ENCODE data around the gene CPXM2. TPM values are rescaled to one million over a fixed set of nuclear protein-coding genes. Genes with fewer than 3 reads are reported as not detected.

Gene CPXM2
- total RNA-seq, 4 donors from 2014 or later: 2.1 to 48.2 (median 17.8) TPM

DNA sequence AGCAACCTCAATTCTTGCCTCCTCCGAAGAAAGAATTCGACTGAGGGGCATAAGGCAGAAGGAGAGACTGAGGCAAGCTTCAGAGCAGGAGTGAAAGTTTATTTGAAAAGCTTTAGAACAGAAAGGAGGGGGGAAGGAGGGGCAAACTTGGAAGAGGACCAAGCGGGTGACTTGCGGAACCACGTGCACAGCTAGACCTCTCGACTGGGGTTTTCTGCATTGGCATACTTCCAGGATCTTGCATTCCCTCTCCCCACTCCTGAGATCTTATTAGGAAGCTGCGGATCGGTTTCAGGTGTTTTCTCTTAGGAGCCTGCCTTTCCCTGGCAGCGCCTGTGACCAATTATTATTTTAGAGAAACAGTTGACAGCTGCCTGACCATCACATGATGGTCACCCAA is 20.3 kb upstream of the CPXM2 start:
- no peak for TF ChIP-seq POLR2A (IDR thresholded peaks at IDR 0.05)
- Histone ChIP-seq H3K36me3 (no peaks in the 10 kb centered on the region), H3K9me3 (no peaks in the 10 kb centered on the region), H3K27me3 (no peaks in the 10 kb centered on the region), H3K4me1 (no peaks in the 10 kb centered on the region), H3K27ac (no peak overlapping the region), H3K4me3 (no peak overlapping the region)
- intact Hi-C loops (cut with DNase I; ENCODE audit: low total_unique reads): no loop called here
- no peak for DNase-seq

DNA sequence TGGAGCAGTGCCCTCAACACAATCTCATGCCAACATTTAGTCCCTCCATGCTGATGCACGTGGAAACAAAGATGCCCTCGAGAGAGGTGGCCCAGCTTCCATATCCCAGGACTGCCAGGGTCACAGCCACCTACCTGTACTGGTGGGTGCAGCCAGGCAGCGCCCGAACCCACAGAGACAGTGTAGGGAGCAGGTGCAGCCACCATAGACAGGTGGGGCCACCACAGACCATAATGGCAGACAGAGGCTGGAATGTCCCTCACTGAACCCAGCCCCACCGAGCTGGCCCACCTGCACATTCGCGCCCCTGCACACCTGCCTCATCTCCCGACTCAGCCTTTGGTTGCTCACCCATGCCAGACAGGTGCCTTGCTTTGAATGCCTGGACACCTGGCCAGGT is 18.3 kb upstream of the CPXM2 start:
- no peaks in the 10 kb centered on the region for H3K4me1 ChIP-seq
- TF ChIP-seq, protein P1, sequence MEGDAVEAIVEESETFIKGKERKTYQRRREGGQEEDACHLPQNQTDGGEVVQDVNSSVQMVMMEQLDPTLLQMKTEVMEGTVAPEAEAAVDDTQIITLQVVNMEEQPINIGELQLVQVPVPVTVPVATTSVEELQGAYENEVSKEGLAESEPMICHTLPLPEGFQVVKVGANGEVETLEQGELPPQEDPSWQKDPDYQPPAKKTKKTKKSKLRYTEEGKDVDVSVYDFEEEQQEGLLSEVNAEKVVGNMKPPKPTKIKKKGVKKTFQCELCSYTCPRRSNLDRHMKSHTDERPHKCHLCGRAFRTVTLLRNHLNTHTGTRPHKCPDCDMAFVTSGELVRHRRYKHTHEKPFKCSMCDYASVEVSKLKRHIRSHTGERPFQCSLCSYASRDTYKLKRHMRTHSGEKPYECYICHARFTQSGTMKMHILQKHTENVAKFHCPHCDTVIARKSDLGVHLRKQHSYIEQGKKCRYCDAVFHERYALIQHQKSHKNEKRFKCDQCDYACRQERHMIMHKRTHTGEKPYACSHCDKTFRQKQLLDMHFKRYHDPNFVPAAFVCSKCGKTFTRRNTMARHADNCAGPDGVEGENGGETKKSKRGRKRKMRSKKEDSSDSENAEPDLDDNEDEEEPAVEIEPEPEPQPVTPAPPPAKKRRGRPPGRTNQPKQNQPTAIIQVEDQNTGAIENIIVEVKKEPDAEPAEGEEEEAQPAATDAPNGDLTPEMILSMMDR (IDR thresholded peaks at IDR 0.05): no peak
- TF ChIP-seq POLR2A (IDR thresholded peaks at IDR 0.05): no peak
- intact Hi-C loops (cut with DNase I; ENCODE audit: low total_unique reads): no loop called here

DNA sequence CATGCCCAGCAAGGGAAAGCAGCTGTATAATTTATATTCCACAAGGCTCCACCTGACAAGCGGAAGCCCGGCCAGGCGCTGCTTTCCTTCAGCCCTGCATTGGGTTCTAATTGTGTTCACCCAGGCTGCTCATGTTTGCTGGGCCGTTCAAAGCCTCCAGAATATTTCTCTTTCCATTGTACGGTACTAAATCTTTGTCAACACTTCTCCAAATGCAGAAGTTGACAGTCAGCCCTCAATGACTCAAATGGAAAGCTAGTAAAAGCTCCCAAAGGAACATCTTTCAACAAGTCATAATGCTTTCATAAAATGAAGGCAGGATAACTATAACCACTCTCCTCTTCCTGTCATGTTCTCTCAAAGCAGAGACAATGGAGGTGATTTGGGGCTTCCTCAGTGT is 17.8 kb upstream of the CPXM2 start:
- H3K4me3 ChIP-seq: no peak overlapping the region
- H3K9me3 ChIP-seq: no peaks in the 10 kb centered on the region
- H3K4me1 ChIP-seq: no peaks in the 10 kb centered on the region
- DNase-seq: no peak
- H3K27ac ChIP-seq: no peak overlapping the region
- no peaks in the 10 kb centered on the region for H3K27me3 ChIP-seq
- no peaks in the 10 kb centered on the region for H3K36me3 ChIP-seq
- TF ChIP-seq, protein P1 (IDR thresholded peaks at IDR 0.05): no peak
- TF ChIP-seq POLR2A (IDR thresholded peaks at IDR 0.05): no peak
- intact Hi-C loops (cut with DNase I; ENCODE audit: low total_unique reads): no loop called here

More for the DNA sequence above, 18.3 kb upstream of the CPXM2 start:
- Histone ChIP-seq H3K27me3 (no peaks in the 10 kb centered on the region), H3K27ac (no peak overlapping the region), H3K36me3 (no peaks in the 10 kb centered on the region), H3K9me3 (no peaks in the 10 kb centered on the region), H3K4me3 (no peak overlapping the region)
- no peak for DNase-seq

DNA sequence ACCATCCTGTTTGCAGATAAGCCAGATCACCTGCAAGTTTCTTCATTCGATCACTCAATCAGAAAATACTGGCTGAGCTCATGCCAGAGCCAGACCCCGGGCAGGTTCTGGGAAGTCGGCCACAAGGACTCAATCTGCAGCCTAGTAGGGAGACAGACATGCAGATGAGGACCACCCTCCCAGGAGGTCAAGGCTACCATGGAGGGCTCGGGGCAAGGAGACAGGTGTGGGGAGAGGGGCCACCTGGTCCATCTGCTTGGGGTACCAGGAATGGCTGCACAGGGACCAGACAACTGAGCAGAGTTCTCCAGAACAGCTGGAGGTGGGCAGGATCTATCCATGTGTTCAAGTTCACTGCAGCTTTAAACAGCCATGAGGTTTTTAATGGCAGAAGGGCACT is 16.8 kb upstream of the CPXM2 start:
- intact Hi-C loops (cut with DNase I; ENCODE audit: low total_unique reads): no loop called here
- Histone ChIP-seq H3K4me3 (no peak overlapping the region), H3K9me3 (no peaks in the 10 kb centered on the region), H3K36me3 (no peaks in the 10 kb centered on the region), H3K4me1 (no peaks in the 10 kb centered on the region), H3K27ac (no peak overlapping the region), H3K27me3 (no peaks in the 10 kb centered on the region)
- TF ChIP-seq, protein P1 (IDR thresholded peaks at IDR 0.05): no peak
- TF ChIP-seq POLR2A (IDR thresholded peaks at IDR 0.05): no peak
- no peak for DNase-seq

DNA sequence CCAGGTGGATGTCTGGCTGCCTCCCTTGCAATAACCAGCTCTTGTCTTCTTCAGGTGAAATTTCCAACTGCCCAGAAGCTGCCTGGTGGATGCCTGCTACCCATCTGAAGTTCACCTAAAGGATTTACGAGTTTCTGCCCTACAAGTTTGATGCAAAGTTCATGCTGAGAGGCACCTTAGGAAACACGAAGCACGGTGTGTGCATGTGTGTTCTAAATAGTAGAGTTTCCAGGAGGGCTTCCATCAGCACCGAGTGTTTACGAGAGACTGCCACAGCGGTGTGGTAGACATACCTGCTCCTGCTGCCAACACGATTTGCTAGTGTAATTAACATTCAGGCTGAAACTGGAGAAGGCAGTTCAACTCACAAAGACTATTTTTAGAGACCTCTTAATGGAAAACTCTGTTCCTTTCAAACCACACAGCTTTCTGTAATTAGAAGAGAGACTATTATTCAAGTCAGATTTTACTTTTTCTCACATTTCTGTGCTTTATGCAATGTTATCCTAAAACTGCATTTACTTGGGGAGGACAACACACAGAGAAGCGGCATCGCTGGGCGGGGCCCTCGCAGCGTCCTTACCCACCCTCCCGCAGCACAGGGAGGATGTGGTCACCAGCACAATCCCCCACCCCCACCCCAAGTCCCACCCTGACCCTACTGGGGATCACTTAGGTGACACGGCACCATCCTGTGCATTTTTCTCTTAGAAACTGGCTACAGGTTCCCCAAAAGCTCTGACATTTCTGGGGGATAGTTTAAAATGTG is 15.5 kb upstream of the CPXM2 start:
- Histone ChIP-seq H3K36me3 (no peaks in the 10 kb centered on the region), H3K9me3 (no peaks in the 10 kb centered on the region), H3K27me3 (no peaks in the 10 kb centered on the region), H3K27ac (no peak overlapping the region), H3K4me1 (no peaks in the 10 kb centered on the region), H3K4me3 (no peak overlapping the region)
- TF ChIP-seq, protein P1 (IDR thresholded peaks at IDR 0.05): no peak
- TF ChIP-seq POLR2A (IDR thresholded peaks at IDR 0.05): no peak
- no peak for DNase-seq
- intact Hi-C loops (cut with DNase I; ENCODE audit: low total_unique reads): no loop called here

Measured in uterus (tissue), 4 donors.